Medulla oblongata (tissue), 1 donor: Measurements from ENCODE around the gene TMEM129.
"Not testable (repeated sequence)": the region's sequence is repeated elsewhere in the genome, so short reads cannot be mapped to it uniquely, and the experiment has no call there.

Experiments
- DNase-seq: peaks from one replicate; pipeline ENCODE4 v3.0.0-alpha.2; 2015; ENCODE audit errors: extremely low spot score

Gene TMEM129

DNA sequence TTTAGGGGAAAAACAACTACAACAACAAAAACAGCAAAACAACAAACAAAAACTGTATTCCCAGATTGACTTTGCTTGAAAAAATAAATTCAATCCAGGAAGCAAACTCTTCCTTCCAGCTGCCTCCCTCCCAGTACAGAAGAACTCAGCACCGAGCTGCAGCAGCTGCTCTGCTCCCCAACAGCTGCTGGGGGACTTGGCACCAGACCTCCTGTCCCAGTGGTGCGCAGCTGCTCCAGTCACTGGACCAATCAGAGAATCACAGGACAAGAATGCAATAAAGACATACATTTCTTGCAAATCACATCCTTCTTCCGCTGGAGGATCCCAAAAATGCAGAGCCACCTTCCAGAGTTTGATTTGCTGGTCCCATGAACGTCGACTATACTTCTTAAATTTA is 25.2 kb downstream of the TMEM129 start:
- no peak for DNase-seq

DNA sequence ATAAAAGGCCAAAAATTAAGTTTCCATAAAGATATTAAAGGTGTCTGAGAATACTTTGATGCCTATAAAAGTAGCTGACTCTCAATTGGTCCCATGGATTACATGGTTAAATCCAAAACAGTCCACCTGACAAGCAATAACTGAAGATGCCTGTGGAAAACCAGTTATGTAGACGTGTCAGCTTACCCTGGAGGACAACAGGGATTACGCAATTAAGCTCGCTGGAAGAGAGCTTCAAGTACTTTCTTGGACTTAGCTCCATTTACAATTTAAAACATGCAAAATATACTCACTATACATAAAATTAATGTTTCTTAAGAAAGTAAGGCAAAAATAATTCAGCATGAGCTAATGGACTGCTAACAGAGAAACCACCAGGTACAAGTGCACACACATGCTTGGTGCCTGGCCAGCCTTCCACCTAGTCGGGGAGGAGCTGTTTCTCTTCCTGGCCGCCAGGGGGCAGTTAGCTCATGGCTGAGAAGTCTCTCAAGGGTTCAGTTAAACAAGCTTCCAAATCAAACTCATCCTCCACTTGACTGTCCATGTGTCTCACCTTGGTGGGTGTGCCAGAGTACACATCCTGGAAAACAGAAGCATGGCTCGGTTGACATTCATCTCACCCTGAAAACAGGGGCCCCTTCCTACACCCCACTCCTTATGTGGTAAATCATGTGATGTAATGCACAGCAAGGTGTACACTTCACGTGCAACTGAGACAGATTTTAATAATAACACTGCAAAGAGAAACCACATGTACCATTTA is 27.8 kb downstream of the TMEM129 start:
- DNase-seq, result peak; percentile 78

GRCh38 chr4:1691737-1692373 is 29.3 kb downstream of the TMEM129 start:
- DNase-seq, result no peak

DNA sequence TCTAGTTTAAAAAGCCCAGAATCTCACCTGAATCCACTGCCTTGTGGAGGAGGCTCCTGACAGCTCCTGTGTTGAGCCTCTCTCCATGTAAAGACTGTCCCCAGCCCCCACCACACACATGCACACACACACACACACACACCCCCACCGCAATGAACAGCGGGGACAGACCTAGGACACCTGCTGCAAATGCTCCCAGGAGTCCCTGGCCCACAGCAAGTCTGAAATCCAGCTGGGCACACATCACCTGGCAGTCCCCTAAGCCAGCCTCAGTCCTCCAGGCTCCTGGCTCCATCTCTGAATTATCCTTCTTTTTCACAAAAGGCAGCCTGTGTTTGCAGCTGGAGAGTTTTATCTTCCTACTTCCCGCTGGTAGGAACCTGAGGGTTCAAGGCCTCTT is 30.4 kb downstream of the TMEM129 start:
- DNase-seq, result no peak

DNA sequence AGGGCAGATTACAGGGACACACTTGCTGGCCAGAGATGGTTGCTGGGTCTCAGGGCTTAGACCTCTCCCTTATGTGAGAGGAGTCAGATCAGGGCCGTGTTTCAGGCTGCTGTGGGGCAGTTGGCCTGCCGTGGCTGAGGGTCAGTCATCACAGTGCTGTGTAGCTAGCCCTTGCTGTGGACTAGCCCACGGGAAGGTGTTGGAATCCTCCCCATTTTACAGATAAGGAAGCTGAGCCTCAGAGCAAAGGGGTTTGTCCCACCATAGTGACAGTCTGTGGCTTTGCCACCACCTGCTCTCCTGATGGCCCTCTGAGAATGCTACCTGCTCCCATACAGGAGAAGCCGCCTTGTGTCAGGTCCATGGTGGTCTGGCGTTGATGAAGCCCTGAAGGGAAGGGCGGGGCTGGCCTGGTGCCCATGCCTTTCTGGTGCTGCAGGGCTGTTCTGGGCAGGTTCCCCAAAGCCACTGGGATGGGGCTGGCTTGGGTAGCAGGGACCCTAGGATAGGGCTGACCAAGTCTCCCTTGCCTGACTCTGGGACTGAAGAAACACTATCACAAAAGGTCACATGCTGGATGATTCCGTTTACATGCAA is 34.6 kb downstream of the TMEM129 start:
- DNase-seq, result no peak

DNA sequence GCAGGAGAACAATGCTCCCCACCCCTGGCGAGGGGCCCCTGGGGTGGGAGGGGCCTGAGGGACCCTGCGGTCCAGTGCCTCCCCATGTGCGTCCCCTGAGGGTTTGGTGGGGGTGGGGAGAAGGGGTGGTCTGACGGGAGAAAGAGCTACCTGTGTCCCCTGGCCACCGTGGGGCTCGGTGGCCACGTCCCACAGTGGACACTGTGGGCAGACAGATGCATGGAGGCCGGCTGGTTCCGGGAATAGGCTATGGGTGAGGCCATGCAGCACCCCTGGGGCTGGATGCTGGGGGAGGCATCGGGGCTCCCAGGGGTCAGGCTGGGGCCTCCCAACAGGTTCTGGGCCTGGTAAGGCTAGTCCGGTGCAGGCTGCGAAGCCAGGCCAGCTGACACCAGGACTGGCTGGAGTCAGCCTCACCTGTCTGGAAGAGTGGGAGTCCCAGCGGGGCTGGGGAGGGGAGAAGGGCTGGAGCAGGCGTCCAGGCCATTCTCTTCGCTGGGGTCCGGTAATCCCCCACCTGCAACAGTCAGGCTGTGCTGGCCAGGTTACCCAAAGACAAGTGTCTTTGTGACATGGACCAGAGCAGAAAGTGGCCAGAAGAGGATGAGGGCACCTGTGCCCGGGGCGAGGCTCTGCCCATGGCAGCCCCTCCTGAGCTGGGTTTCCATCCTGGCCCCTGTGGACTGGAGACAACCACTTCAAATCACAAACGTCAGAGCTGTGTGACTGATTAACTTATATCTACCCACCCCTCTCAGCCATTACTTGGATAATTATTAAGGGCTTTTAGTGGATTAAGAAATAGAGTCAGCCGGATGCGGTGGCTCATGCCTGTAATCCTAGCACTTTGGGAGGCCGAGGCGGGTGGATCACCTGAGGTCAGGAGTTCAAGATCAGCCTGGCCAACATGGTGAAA is 35.6 kb downstream of the TMEM129 start:
- DNase-seq, result no peak

DNA sequence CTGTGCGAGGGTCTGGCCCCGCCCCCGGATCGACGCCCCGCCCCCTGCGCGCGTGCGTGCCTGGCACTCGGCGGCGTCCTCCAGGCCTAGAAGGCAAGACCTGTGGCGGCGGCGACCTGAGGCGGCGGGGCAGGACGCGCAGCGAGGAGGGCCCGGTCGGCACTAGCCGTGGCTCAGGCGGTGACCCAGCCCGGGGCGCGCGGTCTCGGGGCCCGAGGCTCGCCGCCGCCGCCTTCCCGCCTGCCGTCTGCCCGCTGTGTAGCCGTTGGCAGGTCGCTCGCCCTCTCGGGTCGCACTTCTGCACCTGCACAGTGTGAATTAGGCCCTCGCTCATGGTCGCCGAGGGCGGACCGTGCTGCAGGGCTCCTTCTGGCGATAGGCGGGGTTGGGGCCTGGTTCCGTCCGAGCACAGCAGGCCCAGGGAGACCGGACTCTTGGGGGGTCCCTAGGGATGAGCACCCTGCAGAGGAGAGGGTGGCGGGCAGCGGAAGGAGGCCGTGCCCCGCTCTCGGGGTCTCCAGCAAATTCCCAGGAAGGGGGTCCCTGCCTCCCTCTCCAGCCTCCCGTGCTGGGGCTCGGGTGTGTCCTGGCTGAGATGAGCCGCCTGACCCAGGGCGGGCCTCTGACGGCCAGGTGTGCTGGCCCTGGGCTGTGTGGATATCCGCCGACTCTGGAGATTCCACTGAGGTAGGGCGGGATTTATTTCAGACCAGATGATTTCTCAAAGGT is 36.5 kb downstream of the TMEM129 start:
- no peak for DNase-seq

GRCh38 chr4:1683736-1684505 is 37.2 kb downstream of the TMEM129 start, which contains the start of gene FAM53A:
FAM53A (minus strand) TSS chr4:1684313; CDS start chr4:1668741, 15,572 bp downstream.
- DNase-seq, result peak; percentile 85

- DNase-seq, result peak; percentile 48
Measured at GRCh38 chr4:1683261-1683735, 37.8 kb downstream of the TMEM129 start.

DNA sequence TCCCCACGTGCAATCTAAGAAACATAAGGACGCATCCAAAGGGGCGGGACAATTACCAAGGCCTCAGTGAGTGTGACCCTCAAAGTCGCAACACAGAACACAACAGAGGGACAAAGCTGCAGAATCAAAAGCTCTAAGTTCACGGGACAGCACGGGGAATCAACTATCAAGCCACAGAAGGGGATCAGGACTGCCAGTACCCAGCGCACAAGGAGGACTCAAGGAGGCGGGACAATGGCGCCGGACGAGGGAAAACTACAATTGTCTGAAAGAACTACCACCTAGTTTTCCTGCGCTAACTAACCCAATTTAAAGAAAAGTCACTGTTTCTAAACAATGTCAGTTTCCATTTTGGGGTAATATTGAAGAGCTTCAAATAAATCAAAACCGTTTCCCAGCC is 38.3 kb downstream of the TMEM129 start:
- no peak for DNase-seq

- DNase-seq, result no peak
Measured at GRCh38 chr4:1678244-1678643, 42.9 kb downstream of the TMEM129 start.

DNA sequence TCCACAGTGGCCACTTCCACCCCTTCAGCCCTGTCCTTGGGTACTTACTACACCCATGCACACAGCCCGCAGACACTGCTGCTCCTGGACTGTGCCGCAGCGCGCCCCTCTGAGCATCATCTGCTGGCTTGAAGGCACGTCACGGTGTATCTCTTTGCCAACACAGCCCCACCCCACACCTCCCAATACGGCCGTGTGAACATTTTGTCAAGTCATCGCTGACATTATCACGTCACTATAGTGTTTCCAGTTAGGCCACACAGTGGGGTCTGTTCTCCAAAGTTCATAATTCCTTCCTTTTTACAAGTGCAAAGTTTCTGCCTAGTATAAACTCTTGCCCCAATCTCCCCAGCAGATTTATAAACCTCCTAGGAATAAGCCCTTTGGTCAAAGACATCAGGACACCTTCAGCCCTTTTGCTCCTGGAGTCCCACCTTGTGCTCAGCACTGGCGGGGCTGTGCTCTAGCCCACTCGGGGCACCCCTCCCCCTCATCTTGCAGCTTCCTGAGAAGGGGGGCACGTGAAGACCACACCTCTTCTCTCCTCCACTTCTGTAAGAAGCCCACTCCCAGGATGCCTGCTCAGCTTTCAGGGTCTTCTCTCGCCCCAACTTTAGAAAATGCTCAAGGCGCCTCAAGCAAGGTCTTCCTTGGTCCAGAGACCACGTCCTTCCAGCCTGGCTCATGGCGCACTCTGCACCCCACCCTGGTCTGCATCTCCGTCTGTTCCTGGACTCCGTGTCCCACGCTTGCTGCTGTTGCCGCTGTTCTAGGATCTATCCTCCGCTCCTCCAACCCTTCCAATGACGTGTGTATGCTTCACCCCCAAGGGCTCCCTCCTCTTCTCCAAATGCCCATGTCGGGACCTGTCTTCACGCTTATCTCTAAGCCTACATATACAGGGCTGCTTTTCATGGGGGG is 44.3 kb downstream of the TMEM129 start:
- DNase-seq, result no peak

- DNase-seq, result no peak
Measured at GRCh38 chr4:1675802-1676137, 45.4 kb downstream of the TMEM129 start.

GRCh38 chr4:1675136-1675801 is 45.9 kb downstream of the TMEM129 start:
- DNase-seq, result no peak

- DNase-seq, result peak; percentile 79
Measured at GRCh38 chr4:1674682-1675081, 46.4 kb downstream of the TMEM129 start.

DNA sequence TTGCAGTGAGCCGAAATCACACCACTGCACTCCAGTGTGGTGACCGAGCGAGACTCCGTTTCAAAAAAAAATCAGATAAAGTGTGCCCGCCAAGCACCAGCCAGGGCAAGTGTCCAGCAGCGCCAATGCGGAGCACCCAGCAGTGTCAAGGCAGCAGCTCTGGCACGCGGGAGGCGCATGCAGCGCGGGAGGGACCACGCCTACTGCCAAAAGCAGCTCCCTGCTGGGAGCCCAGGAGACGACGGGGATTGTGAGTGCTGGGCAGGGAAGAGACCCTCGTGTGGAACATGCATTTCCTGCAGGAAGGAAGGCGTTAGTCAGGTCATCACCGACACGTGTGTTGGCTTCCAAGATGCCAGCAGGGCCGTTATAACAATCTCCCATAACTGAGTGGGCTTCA is 47.5 kb downstream of the TMEM129 start:
- DNase-seq, result no peak

DNA sequence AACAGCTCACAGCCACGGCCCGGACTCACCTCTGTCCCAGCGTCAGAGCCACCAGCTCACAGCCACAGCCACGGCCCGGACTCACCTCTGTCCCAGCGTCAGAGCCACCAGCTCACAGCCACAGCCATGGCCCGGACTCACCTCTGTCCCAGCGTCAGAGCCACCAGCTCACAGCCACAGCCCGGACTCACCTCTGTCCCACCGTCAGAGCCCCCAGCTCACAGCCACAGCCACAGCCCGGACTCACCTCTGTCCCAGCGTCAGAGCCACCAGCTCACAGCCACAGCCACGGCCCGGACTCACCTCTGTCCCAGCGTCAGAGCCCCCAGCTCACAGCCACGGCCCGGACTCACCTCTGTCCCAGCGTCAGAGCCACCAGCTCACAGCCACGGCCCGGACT is 50.1 kb downstream of the TMEM129 start:
- not testable (repeated sequence) for DNase-seq

DNA sequence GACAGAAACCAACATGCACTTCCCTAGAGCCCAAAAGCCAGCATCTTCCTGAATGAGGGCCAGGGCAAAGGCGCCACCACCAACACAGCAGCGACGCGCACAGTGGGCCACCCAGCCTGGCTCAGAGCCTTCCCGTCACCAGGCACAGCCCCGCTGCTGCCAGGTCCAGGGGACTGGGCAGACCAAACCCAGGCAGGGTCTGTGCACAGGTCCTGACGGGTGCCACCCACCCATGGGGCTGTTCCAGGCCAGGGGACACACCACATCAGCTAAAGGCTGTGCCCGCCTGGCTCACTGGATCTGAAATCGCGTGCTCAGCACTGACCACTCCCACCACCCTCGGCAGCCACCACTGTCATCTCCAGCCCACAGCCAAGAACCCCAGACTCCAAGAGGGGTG is 50.8 kb downstream of the TMEM129 start:
- DNase-seq, result no peak

DNA sequence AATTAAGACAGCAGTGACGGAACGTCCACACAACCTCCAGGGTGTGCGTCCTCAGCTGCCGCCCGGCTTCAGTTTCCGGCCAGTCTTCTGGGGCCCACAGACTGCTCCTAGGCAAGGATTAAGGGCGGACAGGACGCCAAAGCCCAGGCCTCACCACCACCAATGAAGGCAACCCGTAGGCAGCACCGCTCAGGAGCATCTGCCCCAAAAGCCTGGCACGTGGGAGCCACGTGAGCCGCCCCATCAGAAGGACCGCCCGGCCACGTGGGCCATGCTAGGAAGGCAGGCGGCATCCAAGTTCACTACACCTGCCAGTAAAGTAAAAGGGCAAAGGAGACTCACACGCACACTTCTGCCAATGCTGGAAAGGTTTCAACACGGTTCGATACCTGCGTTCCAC is 51.3 kb downstream of the TMEM129 start:
- DNase-seq, result no peak
